NCI-H226 (cell line): Measurements from ENCODE around the gene TGFBR2.
"Not testable (repeated sequence)": the region's sequence is repeated elsewhere in the genome, so short reads cannot be mapped to it uniquely, and the experiment has no call there.

Experiments used
- DNase-seq: peaks from one replicate; pipeline ENCODE4 v3.0.0-alpha.2; 2015

Gene TGFBR2

DNA sequence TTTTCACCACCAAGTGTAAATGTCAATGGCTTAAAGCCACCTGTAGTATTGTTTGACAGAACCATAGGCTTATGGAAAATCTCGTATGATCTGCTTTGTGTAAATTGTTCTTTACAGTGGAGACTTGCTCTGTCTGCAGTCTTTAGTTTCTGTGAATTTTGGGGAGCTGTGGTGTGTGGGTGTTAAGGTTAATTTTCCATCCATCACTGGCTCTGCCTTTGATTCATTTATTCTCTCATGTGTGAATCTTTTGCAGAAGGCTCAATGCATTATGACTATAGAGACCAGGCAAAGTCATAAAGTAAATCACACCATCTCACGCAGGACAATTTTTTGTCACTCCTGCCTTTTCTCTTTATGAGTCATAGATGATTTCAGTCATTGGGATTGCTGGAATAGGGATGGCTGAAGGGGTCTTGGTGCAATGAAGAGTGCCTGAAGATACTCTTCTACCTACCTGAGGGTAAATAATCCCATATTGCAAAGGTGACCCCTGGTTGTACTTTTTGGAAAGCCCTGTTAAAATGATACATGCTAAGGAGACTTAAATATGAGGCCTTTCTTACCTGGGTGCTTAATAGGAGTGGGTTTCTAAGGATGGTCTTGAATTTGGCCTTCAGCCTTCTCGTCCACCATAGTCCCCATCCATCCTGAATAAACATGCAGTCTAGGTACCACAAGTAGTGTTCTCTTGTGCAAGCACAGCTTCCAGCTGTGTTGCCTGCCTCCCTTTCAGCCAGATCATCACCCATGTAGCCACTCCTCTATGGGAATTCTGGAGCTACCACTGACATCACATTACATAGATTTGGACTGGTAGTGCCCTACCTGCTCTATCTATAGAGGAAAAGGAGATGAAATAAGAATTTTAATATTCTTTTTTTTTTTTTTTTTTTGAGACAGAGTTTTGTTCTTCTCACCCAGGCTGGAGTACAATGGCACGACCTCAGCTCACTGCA lies 14.3 kb downstream of the TGFBR2 start:
- DNase-seq = no peak

DNA sequence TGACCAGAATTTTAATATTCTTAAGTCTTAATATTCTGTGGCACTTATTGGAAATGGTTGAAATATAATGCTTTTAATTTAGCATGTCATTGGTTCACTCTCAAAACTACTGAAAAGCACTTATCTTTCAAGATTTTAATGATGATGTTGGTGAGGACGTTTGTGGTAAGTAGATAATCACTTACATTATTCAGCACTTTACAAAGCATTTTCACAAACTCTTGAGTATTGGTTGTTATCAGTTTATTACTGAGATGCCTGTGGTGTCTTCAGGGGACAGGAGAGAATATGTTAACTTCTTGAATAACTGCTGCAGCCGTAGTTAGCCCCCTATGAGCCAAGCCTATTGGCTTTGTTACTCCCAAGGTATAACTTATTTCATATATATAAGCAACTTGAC lies 15.2 kb downstream of the TGFBR2 start:
- DNase-seq = no peak

DNA sequence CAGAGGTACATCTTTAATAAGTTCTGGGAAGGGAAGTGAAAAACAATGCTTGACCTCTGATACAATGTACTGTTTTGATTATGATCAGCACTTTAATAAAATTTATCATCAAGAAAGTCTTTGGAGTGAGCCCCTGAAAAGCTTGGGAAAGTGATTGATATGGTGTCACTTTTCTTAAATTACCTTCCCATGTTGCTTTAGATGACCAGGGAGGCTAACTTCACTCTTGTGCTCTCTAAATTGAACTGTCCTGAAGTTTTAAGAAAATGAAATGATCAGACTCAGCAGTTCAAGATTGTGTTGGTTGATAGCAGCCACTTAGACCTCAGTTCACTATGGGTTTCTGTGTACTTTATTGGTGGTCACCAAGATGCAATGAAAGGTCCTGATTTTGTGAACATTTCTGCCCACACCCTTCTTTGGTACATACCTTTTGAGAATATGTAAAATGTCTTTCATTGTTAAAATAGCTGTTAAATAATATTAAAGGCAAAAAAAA lies 15.7 kb downstream of the TGFBR2 start:
- DNase-seq = no peak

- no peak for DNase-seq
Observed at GRCh38 chr3:30622790-30623189, 16.4 kb downstream of the TGFBR2 start.

- DNase-seq = no peak
Observed at GRCh38 chr3:30623351-30623750, 16.9 kb downstream of the TGFBR2 start.

DNA sequence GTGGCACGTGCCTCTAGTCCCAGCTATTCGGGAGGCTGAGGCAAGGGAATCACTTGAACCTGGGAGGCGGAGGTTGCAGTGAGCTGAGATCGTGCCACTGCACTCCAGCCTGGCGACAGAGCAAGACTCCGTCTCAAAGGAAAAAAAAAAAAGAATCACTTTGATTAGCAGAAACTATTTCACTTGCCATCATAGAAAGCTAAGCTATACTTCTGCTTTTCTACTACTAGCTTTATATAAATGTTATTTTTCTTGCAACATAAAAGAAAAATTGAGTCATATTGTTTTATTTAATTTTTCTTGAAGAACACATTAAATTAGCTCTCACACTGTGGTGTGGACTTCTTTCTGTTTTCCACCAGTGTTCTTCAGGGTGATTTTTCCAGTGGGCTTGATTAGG lies 18.1 kb downstream of the TGFBR2 start:
- not testable (repeated sequence) for DNase-seq

DNA sequence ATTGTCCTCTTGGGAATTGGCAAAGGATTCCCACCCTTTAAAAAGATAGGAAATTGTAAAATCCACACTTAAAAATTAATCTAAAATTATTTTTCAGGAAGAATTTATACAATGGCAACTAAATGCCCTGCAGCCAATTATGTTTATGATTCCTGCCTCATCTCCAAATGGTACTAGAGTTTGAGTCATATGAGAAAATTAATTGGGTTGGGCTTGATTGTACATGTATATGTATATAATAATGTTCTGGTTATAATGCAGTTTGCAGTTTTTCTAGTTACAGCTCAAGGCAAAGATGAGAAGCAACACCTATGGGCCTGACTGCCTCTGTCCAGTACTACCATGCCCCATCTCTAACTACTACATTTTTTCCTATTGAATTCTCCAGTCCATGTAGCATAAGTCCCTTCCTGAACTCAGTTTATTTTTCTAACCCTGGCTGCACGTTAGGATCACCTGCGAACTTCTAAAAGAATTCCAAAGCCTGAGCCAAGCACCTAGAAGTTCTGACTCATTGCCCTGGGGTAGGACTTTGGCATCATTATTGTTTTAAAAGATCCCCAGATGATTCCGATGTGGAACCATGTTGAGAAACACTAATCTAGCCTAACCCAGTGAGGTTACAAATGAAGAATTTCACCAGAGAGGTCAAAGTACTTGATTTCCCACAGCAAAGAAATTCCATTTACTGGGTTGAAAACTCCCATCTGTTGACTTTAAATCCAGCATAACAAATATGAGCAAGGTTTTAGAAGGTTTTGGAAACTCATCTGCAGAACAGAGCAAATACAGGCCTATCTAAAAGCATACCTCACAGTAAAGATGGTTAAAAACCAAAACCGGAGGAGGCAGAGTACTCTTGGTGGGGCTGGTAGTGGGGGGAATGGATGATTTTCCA lies 19.4 kb downstream of the TGFBR2 start:
- peak; percentile 84 for DNase-seq

- peak; percentile 72 for DNase-seq
Observed at GRCh38 chr3:30626443-30627180, 20.2 kb downstream of the TGFBR2 start.

DNA sequence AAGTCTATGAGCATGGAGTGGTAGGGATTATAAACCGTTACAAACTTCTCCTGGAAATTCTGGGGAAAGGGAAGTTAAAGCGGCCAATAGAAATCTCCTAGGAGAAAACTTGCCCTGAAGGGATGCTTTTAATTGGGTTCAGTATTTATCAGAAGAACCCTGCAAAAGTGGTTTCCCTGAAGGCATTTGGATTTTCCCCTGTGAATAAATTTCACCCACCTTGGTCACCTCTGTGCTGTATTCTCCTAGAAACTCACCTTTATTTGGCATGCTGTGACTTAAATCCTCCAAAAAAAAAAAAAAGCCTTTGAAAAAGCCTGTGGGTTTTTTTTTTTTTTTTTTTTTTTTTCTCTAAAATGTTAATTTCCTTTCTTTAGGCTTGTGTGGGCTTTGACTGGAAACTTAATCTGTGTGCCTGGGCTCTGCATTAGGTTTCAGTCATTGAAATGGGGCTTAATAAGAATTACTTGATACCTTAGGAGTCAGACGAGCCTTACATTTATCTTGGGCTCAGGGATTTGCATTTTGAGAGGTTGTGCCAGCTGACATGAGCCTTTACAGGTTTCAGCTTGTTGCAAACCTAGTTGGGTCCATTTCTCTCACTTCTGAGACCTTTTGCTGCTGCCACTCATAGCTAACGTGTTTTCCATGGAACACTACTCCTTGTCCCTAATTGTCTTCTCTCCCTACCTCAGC lies 22.0 kb downstream of the TGFBR2 start:
- DNase-seq = no peak

GRCh38 chr3:30628901-30629590 lies 22.6 kb downstream of the TGFBR2 start:
- DNase-seq = no peak

DNA sequence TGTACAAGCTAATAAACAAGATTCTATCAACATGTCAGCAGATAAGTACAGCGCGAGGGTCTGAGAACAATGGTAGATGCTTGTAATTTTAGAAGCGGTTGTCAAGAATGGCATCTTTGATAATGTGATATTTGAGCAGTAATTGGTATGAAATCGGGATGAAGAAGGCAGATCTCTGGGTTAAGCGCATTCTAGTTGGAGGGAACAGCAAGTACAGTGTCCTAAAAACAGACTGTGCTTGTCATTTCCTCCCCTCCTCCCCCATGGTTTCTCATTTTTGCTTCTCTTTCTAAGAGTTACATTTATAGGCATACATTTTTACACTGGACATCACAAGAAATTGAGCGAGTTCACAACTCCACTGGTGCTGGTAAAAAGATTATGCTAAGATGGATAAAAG lies 23.3 kb downstream of the TGFBR2 start:
- no peak for DNase-seq

DNA sequence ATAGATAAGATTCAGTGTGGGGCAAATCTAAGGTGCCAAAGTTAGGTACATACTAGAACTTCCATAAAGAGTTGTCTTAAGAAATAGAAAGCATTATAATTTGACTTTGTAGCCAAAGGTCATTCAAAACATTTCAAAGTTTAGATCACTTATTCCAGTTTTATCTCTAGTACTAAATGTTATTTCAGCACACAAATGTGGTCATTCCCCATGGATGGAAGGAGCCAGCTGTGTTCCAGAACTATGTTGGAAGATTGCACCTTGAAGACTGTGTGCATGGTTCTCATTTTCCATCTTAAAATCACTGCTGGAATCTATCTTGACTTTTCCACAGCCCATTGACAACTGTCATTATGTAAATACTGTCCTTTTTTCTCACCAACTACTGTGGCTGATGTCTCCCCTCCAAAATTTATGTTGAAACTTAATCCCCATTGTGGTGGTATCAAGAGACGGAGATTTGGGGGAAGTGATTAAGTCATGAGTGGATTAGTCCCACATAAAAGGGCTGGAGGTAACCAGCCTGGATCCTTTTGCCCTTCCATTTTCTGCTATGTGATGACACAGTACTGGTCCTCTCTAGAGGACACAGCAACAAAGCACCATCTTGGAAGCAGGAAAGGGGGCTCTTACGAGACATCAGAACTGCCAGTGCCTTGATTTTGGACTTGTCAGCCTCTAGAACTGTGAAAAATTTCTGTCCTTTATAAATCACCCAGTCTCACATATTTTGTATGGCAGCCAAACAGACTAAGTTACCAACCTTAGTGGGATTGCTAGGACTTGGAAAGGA lies 24.0 kb downstream of the TGFBR2 start:
- no peak for DNase-seq

GRCh38 chr3:30631243-30631904 lies 25.0 kb downstream of the TGFBR2 start:
- peak; percentile 53 for DNase-seq

- DNase-seq = no peak
Observed at GRCh38 chr3:30632065-30632464, 25.7 kb downstream of the TGFBR2 start.

- no peak for DNase-seq
Observed at GRCh38 chr3:30632521-30632920, 26.1 kb downstream of the TGFBR2 start.

DNA sequence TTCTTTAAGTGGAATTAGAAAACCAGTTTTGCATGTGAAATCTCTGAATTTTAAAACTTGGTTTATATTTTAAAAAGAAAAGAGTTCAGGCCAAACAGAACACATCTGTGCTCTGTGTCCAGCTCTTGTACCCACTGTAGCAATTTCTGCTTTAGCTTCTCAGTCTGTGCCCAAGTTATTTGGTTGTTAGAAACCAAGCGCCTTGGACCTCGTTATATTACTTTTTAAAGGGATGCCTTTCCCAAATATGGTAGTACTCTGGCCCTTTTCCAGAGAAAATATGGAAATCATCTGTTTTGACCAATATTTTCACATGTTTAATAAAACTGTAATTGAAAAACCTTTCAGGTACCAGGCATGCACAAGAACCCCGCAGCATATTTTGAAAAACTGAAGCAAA lies 27.3 kb downstream of the TGFBR2 start:
- DNase-seq = no peak

DNA sequence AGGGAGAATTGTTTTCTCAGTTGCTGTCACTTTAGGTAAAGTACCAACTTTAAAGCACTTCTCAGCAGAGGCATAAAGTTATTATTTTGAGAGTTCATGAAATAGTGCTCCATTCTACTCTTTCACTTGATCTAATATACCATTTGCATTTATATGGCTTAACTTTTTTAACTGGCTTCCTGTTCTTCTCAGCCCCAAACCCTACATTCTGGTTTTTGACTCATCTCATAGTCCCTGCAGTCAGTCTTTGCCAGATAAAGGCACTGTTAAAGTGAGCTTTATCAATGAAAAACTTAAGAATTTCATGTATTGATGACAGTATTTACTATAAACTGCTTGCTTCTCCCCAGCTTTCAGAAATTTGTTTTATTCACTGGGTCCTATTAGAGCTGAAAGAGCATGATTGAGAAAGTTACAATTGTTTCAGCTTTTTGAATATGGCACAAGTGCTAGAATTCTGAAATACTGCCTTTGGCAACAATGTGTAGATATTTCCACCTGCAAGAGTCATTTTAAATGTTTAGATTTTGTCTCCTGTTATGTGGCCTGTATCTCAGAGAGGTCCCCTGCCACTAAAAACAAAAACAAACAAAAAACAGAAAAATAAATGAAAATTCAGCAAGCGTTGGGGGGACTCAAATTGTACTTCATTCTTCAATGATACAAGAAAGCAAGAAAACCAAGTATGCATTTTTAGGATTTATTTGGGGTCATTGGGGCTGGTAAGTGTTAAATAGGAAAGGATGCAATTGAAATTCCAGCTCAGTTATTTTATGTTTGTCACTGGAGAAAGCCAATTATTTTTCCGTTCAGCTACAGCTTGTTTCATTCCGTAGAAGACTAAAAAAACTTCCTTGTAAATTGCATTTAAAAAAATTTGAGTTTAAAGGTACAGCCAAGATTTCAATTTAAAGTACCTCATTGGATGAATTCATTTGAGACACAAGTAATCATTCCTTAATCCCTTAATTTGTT lies 28.6 kb downstream of the TGFBR2 start:
- DNase-seq = no peak

DNA sequence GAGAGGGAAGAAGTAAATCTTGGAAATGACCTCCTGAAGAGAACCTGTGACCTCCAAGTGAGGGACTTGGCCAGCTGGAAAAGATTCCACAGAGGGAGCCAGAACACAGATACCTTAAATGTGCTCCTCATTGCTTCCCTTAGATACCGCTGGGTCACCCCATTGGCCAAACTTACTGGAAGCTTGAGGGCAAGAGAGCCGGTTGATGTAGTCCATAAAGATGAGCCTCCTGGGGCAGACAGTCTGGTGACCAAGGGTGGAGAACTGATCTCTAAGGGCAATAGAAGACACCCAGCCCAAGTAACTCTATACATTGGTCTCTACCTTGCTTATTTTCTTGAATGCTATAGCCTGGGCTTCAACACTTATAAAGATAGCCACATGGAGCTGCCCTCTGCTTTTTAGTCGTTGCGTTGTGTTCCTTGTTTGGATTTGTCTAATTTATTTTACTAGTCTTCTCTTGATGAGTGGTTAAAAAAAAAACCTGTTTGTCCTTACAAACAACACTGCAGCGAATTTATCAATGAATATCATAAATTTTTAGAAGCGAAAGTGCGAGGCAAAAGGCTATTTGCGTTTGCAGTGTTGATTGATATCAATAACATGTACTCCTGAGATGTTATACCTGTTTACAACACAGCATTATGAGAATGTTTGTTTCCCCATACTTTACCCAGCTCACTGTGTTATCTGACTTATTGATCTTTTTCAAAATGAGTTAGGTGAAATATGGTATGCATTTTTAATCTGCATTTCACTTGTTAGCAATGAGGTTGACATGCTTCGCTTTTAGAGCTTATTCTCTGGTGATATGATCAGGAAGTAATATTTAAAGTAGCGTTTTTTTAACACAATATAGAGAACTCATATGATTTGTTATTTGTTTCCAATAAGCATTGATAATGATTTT lies 31.2 kb downstream of the TGFBR2 start:
- no peak for DNase-seq
